Erythroblast (primary cell): Measurements from ENCODE around the gene MCM5.

Experiments
- GATA1 ChIP-seq: IDR thresholded peaks from 2 replicates; pipeline ENCODE4 v1.6.1; 2011; ENCODE audit warnings: low read depth, mild to moderate bottlenecking, control low read depth, low read length, moderate library complexity
- POLR2A ChIP-seq: IDR thresholded peaks from 2 replicates; pipeline ENCODE4 v1.6.1; 2011; ENCODE audit warnings: mild to moderate bottlenecking, low read length

- no peak for TF ChIP-seq POLR2A
- TF ChIP-seq GATA1, result no peak
Measured at GRCh38 chr22:35451592-35451991, 51.7 kb downstream of the MCM5 start.
